Calu3 (cell line): Measurements from ENCODE around the gene MSMO1. TPM values are rescaled to one million over a fixed set of nuclear protein-coding genes. Genes with fewer than 3 reads are reported as not detected.

Source experiments
- BruUV-seq: library from RNA; stranded (reverse); fragments of 400-500 nt; replicated peaks from 2 replicates; lab custom pipeline; 2021; lab: Mats Ljungman, UMichigan
- CTCF ChIA-PET: fragments of 300-600 bp; sonication (Branson Sonifier 250); formaldehyde crosslinking; loops from one replicate; lab custom pipeline; 2022; ENCODE audit warnings: antibody characterized with exemption; lab: Charles Lee
- DNase-seq: peaks from one replicate; pipeline ENCODE4 v3.0.0; 2022
- H3K27ac Mint-ChIP-seq: one replicate; pipeline ENCODE4 v1.8.0; 2022; ENCODE audit warnings: mixed read lengths; ENCODE audit not compliant: unreplicated experiment
- H3K27me3 Mint-ChIP-seq: one replicate; pipeline ENCODE4 v1.8.0; 2022; ENCODE audit warnings: mixed read lengths; ENCODE audit not compliant: unreplicated experiment
- H3K36me3 Mint-ChIP-seq: one replicate; pipeline ENCODE4 v1.8.0; 2022; ENCODE audit warnings: mild to moderate bottlenecking, moderate library complexity, mixed read lengths; ENCODE audit not compliant: insufficient read depth, unreplicated experiment
- H3K4me1 Mint-ChIP-seq: one replicate; pipeline ENCODE4 v1.8.0; 2022; ENCODE audit warnings: mild to moderate bottlenecking, low read depth, mixed read lengths; ENCODE audit not compliant: unreplicated experiment
- H3K4me3 Mint-ChIP-seq: one replicate; pipeline ENCODE4 v1.8.0; 2022; ENCODE audit warnings: mild to moderate bottlenecking, low read depth, moderate library complexity, mixed read lengths; ENCODE audit not compliant: unreplicated experiment
- H3K9me3 Mint-ChIP-seq: one replicate; pipeline ENCODE4 v1.8.0; 2022; ENCODE audit warnings: low read depth, mixed read lengths; ENCODE audit not compliant: unreplicated experiment
- CTCF ChIP-seq: fragments of 200-600 bp; IDR thresholded peaks from one replicate; pipeline ENCODE4 v1.8.0; 2022; ENCODE audit warnings: antibody characterized with exemption; ENCODE audit not compliant: unreplicated experiment
- intact Hi-C: fragments of 100-400 bp; cut with micrococcal nuclease; formaldehyde crosslinking; loops from one replicate; pipeline ENCODE4 v1.10.0; 2022; ENCODE audit not compliant: unreplicated experiment
- total RNA-seq: library from RNA; stranded (reverse); gene quantifications from 2 replicates; pipeline ENCODE4 v1.2.3, GENCODE V29; 2022

The MSMO1 gene
- total RNA-seq, 1 experiment from 2014 or later: 111 TPM

- Mint-ChIP-seq H3K27me3 (no peaks in the 10 kb centered on the region), H3K27ac (no peak overlapping the region), H3K36me3 (peaks cover 7% of the 10 kb centered on the region), H3K4me3 (no peak overlapping the region), H3K4me1 (peaks cover 8% of the 10 kb centered on the region), H3K9me3 (no peaks in the 10 kb centered on the region)
- DNase-seq: no peak
- intact Hi-C loops: no loop called here
- CTCF ChIA-PET: no interaction called here
- TF ChIP-seq CTCF: no peak
- BruUV-seq: no TSS peak
Measured at GRCh38 chr4:165302658-165303057, 24.8 kb upstream of the MSMO1 start.

- Mint-ChIP-seq H3K4me3 (no peak overlapping the region), H3K9me3 (no peaks in the 10 kb centered on the region), H3K27ac (no peak overlapping the region), H3K4me1 (no peaks in the 10 kb centered on the region), H3K36me3 (no peaks in the 10 kb centered on the region), H3K27me3 (no peaks in the 10 kb centered on the region)
- TF ChIP-seq CTCF: no peak
- CTCF ChIA-PET: no interaction called here
- BruUV-seq: no TSS peak
- DNase-seq: no peak
- intact Hi-C loops: no loop called here
Measured at GRCh38 chr4:165308166-165308565, 19.3 kb upstream of the MSMO1 start.

GRCh38 chr4:165308606-165309005, 18.9 kb upstream of the MSMO1 start:
- TF ChIP-seq CTCF: no peak
- intact Hi-C loops: no loop called here
- Mint-ChIP-seq H3K4me1 (no peaks in the 10 kb centered on the region), H3K36me3 (no peaks in the 10 kb centered on the region), H3K27ac (no peak overlapping the region), H3K4me3 (no peak overlapping the region), H3K27me3 (no peaks in the 10 kb centered on the region), H3K9me3 (no peaks in the 10 kb centered on the region)
- CTCF ChIA-PET: no interaction called here
- DNase-seq: no peak
- no TSS peak for BruUV-seq

- Mint-ChIP-seq H3K4me1 (no peaks in the 10 kb centered on the region), H3K27ac (no peak overlapping the region), H3K4me3 (no peak overlapping the region), H3K27me3 (no peaks in the 10 kb centered on the region), H3K9me3 (no peaks in the 10 kb centered on the region), H3K36me3 (no peaks in the 10 kb centered on the region)
- CTCF ChIA-PET: no interaction called here
- TF ChIP-seq CTCF: no peak
- intact Hi-C loops: no loop called here
- no TSS peak for BruUV-seq
- DNase-seq: no peak
Measured at GRCh38 chr4:165309456-165309855, 18.0 kb upstream of the MSMO1 start.

GRCh38 chr4:165312506-165312905, 15.0 kb upstream of the MSMO1 start:
- Mint-ChIP-seq H3K4me1 (no peaks in the 10 kb centered on the region), H3K27me3 (no peaks in the 10 kb centered on the region), H3K36me3 (no peaks in the 10 kb centered on the region), H3K27ac (no peak overlapping the region), H3K9me3 (no peaks in the 10 kb centered on the region), H3K4me3 (no peak overlapping the region)
- BruUV-seq: no TSS peak
- CTCF ChIA-PET: no interaction called here
- intact Hi-C loops: no loop called here
- no peak for DNase-seq
- no peak for TF ChIP-seq CTCF
